ENCODE measurements around the gene DLG5.

DNA sequence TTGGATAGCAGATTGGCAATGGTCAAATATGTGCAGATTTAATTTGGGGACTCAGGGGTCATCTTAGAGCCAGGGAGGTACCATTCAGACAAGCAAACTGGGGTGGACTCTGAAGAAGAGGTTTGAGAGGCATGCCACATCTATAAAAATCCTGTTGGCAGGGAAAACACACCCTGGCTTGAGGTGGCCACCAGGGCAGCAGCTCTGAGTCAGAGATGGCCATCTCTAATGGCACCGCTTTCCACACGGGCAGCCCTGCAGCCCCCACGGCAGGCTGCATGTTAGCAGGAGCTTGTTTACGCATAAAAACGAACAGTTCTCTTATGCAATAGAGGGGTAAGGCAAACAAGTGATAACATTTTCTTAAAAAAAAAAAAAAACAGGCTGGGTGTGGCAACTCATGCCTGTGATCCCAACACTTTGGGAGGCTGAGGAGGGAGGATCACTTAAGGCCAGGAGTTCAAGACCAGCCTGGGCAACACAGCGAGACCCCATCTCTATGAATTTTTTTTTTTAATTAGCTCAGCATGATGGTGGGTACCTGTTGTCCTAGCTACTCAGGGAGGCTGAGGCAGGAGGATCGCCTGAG lies 14.9 kb downstream of the DLG5 start:
- TF ChIP-seq CTCF (IDR thresholded peaks at IDR 0.05) (no peak), EZH2phosphoT487 (IDR thresholded peaks at IDR 0.05) (no peak)
